RPMI7951 (cell line): ENCODE measurements around the gene SNX1. TPM values are rescaled to one million over a fixed set of nuclear protein-coding genes. Genes with fewer than 3 reads are reported as not detected.
"Not testable (repeated sequence)": the region's sequence is repeated elsewhere in the genome, so short reads cannot be mapped to it uniquely, and the experiment has no call there.

Source experiments
- DNase-seq: peaks from one replicate; pipeline ENCODE4 v3.0.0-alpha.2; 2012; ENCODE audit warnings: low read depth
- total RNA-seq: library from RNA; depleted of rRNA; stranded (reverse); fragments of >200 nt; shearing (Covaris generic); gene quantifications from 2 replicates; pipeline ENCODE4 v1.2.3, GENCODE V29; 2014; rRNA removed

Gene SNX1
- 45.5 and 49.6 TPM in 2 replicates for total RNA-seq

DNA sequence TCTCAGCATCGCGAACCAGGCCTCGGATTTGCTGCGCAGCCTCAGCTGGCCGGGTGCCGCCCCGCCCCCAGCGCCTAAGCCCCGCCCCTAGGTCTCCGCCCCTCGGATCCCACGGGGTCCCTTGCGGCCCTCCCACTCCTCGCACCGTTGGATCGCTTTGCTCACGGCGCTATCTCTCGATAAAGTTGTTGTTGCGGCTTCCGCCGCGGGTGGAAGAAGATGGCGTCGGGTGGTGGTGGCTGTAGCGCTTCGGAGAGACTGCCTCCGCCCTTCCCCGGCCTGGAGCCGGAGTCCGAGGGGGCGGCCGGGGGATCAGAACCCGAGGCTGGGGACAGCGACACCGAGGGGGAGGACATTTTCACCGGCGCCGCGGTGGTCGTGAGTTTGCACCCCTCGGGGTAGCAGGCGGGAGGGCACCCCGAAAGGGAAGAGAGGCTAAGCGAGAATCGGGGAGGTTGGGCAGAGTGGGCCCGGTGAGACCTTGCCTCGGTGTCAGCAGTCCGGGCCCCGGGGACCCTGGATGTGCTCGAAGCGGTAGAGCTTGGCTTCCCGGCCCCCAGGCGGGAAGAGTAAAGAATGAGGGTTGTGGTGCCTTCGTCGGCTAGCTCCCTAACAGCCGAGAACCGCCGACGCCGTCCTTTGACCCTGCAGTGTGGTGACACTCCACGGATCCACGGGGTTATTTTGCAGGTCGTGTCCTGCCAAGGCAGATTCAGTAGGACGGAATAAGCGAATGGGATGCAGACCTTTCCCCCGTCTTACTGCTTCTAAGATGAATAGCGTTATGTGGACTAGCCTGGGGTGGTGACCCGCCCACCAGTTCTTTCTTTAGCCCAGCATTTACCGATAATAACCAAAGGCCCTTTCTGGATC lies at the start of gene SNX1:
Gene SNX1, plus strand, starts transcription at position 188 of the 873 bp plus-strand sequence. Its CDS starts 32 bp downstream, at position 220.
- peak; percentile 93 for DNase-seq

GRCh38 chr15:64046421-64047153 lies 49.2 kb upstream of the SNX1 start, which contains the start of gene DAPK2:
Gene DAPK2 (minus strand): TSS chr15:64046485. CDS start chr15:64040261, 6,224 bp downstream.
- peak; percentile 53 for DNase-seq

GRCh38 chr15:64048781-64049460 lies 46.9 kb upstream of the SNX1 start:
- no peak for DNase-seq

DNA sequence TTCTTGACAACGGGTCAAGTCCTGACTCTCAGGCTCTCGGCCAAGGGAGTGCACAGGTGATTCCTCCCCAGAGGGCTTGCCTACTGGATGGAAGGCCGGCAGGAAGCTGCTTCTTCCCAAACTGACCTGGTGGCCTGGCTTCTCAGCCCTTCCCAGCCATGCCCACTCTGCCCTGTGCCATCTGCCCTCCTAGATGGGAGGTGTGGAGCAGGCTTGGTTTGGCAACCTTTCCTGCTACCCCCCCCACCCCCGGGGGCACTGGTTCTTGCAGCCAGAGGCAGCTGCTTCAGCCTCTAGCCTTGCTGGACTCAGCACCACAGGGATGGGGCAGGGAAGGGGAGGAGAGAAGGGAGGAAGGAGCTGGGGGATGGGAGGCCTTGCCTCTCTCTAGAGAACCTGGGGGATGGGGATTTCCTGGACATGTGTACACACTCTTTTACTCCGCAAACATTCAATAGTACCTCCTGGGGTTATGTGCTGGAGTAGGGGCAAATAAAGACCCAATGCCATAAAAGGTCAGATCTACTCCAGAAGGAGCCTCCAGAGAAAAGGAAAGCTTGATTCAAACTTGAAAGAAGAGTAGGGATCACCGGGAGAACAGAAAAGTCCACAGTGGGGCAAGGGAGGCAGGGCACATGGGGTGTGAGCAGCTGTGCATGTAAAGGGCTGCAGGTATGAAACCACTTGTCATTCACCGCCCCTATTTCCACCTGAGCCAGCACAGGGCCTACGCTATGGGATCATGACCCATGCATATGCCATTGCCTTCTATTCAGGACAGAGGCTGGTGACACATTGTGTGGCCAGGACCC lies 45.3 kb upstream of the SNX1 start:
- no peak for DNase-seq

- no peak for DNase-seq
These were observed 44.7 kb upstream of the SNX1 start for GRCh38 chr15:64051093-64051402.

DNA sequence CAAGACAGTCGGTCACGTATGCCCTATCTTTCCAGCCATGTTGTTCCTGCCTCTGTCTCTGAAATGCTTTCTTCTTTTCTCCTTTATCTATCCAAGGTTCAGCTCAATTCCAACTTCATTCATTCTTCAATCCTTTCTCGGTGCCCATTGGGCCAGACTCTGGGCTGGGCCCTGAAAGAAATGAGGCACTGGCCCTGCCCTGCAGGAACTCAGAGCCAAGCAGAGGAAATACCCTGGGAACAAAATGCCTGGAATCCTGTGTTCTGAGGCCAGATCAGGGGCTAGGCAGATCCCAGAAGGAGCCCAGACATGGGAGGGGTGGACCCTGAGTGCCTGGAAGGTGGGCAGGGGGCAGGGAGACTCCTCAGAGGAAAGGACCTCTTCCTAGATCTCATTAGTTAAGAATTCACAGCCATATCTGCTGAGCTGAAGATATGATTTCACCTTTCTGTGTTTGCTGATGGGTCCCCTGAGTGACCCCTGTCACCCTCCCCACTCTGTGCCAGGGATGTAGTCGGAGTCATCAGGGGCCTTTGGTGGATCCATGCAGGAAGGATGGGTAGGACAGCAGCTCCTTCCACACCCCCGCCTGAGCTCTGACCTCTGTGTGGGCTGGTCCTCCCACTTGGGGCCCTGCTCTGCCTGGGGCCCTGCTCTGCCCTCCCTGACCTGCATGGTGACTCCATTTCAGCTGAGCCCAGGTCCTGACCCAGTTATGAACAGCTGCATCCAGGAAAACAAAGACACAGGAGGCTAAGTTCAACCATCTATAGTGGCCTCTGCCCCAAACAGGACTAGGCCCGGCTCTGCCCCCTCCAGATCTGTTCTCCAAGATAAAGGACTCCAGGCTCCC lies 44.1 kb upstream of the SNX1 start:
- no peak for DNase-seq

GRCh38 chr15:64052925-64053491 lies 42.8 kb upstream of the SNX1 start:
- no peak for DNase-seq

GRCh38 chr15:64053674-64054073 lies 42.1 kb upstream of the SNX1 start:
- DNase-seq: not testable (repeated sequence)

DNA sequence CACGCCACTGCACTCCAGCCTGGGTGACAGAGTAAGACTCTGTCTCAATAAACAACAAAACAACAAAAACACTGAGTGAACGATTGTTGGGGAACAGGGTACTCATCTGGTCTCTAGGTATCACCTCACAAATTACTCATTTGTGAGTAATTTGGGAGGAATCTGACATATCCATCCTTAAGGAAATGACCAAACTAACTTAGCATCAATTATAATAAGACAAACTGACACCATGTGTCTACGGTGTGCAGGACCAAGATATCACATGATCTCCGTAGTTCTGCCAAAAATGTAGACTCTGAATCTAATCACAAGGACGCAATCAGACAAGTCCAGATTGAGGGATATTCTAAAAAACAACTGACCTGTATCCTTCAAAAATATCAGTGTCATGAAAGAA lies 37.5 kb upstream of the SNX1 start:
- DNase-seq: peak; percentile 17

DNA sequence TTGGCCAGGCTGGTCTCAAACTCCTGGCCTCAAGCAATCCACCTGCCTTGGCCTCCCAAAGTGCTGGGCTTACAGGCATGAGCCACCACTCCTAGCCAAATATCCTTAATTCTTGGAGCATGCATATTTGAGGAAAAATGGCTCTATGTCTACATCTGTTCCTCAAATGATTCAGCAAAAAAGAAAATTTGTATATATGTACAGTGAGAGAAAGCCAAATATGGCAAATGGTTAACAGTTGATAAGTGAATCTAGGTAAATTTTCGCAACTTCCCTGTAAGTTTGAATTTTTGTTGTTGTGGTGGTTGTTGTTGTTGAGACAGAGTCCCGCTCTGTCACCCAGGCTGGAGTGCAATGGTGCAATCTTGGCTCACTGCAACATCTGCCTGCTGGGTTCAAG lies 36.7 kb upstream of the SNX1 start:
- not testable (repeated sequence) for DNase-seq

- DNase-seq: no peak
These were observed 35.1 kb upstream of the SNX1 start for GRCh38 chr15:64060716-64061115.

GRCh38 chr15:64066451-64066850 lies 29.3 kb upstream of the SNX1 start:
- no peak for DNase-seq

GRCh38 chr15:64067564-64068030 lies 28.2 kb upstream of the SNX1 start:
- DNase-seq: peak; percentile 74

DNA sequence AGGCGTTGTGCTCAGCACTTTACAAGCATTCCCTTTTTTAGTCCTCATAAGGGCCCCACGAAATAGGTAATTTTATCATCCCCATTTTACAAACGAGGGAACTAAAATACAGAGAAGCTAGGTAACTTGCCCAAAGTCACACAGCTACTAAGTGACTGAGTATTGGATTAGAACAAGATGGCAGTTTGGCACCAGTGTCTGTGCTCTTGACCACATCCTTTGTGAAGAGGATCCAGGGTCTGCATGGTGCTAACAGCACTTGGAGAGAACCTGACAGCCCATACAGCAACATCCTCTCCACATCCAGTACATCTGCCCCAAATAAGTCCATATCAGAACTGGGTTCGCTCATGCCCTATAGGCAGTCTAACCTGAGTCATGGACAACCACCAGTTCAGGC lies 27.6 kb upstream of the SNX1 start:
- DNase-seq: no peak

GRCh38 chr15:64070106-64070505 lies 25.7 kb upstream of the SNX1 start:
- no peak for DNase-seq

DNA sequence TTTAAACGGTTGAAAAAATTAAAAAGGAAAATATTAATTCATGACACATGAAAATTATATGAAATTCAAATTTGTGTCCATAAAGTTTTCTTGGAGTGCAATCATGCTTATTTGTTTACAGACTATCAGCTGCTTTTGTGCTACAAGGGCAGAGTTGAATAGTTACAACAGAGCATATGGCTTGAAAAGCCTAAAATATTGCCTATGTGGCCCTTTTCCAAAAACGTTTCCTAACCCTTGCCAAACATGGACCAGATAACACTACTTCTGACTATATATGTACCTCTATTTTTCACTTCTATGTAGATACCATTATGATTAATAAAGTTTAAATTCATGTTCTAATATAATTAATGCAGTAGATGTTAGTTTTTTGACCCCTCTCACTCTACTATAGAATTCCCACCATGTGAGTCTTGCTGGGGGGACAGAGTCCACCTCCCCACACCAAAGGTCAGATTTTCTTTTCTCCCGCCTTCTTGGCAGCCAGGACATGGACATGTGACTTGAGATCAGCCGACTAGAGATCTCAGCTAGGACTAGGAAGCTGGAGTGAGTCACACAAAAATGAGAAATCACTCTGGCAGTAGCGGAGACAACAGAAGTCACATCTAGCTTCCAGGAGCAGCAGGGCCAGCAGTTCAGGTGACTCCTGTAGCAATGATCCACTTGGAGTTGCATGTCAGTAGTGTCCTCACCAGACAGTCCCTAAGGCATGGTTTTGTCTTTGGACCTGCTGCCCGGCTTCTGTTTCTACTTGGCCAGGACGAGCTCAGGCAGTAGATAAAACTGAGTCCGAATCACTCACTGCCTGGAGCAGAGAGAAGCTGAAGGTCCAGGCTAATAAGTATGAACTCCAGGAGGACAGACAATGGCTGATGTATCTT lies 24.6 kb upstream of the SNX1 start:
- DNase-seq: peak; percentile 78

DNA sequence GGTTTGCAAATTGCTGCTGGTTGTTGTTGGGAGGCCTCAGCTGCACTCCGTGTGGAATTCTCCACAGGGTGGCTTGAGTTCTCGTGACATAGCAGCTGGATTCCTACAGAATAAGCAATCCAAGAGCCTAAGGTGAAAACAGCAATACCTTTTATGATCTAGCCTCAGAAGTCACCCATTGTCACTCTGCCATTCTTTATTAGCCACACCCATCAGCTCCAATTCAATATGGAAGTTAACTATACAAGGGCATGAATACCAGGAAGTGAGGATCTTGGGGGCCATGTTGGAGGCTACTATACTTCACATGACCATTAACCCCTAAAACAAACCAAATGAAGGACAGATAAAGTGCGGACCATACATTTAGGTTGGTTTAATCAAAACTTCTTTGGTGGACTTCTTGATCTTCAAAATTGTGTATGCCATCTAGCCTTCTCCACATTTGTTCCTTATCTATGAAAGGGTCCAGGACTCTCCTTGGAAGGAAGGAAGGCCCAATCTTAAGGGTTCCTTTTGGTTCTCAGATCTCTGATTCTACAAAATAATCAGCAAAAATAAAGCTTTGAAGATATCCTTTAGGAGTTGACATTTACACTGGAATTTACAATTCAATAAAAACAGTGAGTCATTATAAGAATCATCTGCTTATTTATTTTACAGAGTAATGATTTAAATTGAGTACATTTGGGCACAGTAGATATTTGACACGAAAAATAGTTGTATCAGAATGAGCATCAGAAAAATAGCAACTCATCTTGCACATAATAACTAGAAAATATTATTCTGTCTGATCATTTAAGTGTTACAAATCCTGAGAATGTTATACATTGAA lies 23.6 kb upstream of the SNX1 start:
- peak; percentile 9 for DNase-seq

GRCh38 chr15:64072812-64073211 lies 23.0 kb upstream of the SNX1 start:
- DNase-seq: no peak
